ENCODE data around the gene MTURN.
"Not testable (repeated sequence)": the region's sequence is repeated elsewhere in the genome, so short reads cannot be mapped to it uniquely, and the experiment has no call there.

The MTURN gene

DNA sequence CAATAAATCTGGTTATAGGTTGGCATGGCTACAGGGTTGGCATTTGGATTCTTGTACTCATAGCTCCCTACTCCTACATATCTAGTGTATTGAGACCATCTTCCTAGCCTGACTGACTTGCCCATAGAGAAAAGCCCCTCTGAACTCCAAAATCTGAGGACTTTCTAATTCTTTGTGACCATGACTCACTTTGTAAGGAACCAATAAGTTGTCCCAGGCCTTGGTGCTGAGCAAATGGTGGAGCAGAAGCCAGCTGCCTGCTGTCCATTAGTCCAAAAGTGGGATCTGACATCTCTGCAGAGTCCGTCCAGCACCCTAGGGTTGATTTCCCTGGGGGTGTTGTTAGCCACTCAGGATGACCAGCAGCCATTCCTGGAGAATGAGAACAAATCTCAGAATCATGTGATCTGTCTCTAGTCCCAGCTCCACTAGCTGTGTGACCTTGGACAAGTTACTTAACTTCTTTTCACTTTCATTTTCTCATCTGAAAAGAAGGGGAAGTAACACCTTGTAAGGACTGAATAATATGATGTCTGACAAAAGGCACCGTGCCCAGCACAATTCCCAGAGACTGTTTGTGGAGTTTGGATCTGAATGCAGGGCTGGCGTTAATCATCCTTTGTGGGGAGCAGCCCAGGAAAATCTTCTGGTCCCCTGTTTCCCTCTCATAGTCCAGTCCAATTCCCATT lies 44.1 kb downstream of the MTURN start:
- DNase-seq (ENCODE audit: low read depth): no peak

DNA sequence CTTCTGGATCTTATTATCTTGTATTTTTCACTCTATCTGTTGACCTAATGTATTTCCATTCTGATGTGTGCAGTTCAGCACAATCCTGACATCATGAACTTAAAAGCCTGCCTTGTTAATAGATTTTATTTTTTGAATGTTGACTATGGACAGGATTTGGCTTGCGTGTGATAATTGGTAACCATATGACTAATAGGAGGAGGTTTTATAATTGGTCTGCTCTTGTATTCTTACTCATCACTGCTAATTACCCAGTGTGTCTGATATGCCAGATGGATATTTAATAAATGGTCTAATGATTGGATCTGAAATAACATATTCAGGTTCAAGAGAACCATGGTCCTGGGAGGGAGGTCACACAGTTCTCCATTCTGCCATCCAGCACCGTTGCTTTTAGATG lies 45.9 kb downstream of the MTURN start:
- DNase-seq (ENCODE audit: low read depth): no peak

DNA sequence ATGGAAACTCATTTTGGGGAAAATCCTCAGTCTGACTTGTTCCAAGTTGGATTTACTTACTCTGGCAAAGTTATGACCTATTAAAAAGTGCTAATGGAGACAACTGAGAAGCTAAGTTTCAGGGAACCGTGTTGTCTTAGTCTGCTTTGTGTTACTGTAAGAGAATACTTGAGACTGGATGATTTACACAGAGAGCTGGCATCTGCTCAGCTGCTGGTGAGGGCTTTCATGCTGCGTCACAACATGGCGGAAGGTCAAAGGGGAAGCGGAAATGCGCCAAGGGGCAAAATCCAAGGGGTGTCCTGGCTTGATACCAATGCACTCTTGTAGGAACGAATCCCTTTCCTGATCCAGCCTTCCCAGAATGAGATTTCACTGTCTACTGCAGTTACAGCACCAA lies 46.4 kb downstream of the MTURN start:
- DNase-seq (ENCODE audit: low read depth): no peak

DNA sequence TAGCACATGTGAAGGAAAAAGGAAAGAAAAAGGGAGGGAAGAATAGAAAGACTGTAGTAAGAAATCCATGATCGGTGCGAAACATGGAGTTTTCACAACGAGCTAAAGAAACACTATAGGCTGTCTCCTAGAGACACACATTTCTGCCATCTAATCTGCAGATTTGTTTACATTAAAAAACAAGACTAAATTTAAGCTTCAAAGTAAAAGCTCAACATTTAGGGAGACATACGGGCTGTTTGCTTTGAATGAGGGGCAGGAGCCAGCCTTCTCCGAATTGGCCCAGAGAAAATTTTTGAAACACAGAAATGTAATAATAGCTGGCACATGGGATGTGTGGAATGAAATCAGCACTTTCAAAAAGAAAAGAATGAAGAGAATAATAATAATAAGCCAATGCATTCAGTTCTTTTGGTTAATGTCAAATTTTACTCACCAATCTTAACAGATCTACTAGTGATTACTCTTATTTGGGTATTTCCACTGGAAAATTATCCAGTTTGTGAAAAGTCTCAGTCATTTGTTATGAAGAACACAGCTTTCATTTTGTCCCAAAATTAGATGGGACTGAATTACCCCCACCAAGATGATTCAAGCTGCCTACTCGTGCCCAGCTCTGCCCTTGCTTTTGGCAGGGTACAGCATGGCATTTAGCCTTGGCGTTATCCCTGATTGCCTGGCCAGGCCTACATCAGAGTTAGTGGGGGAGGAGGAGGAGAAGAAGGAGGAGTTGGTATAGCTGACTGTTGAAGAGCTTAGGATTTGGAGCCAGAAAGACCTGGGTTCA lies 47.1 kb downstream of the MTURN start:
- DNase-seq (ENCODE audit: low read depth): no peak

DNA sequence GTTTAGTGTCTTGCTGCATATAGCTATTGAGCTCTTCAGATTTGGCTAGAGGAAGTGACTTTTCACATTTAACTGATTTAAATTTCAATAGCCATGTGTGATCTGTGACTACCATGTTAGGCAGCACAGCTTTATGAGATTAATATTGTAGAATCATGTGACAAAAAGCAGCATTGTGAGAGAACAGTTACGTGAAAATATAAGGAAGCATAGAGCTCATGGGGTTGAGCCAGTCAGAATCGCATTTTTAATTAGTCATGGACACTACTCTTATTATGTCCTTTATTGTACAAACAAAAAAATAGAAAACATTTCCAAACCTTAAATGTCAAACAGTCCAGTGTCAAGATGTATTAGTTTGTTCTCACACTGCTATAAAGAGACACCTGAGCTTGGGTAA lies 48.0 kb downstream of the MTURN start:
- no peak for DNase-seq (ENCODE audit: low read depth)

DNA sequence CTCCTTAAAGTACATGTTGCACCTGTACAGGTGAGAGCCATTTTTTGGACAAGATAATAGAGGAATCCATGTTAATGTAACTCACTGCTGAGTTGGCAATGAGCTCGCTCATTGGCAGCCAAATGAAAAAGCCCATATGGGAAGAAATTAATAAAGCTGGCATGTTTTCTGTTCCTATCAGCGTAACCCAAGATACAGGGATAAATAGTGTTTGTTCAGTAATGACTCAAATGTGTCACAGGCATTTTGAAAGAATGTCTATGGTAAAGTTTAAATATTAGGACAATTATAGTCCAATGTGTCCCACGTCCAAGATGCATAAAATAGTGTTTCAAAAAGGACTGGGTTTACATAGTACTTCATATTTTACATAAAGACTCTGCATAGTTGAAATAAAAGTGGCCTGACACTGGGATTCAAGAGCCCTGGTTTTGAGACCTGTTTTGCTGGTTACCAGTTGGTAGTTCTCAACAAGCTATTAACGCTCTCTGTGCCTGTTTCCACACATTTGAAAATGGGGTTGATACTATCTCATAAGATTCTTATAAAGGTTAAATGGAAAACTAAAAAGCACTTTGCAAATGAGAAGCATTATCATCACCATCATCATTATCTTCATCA lies 49.1 kb downstream of the MTURN start:
- DNase-seq (ENCODE audit: low read depth): no peak

DNA sequence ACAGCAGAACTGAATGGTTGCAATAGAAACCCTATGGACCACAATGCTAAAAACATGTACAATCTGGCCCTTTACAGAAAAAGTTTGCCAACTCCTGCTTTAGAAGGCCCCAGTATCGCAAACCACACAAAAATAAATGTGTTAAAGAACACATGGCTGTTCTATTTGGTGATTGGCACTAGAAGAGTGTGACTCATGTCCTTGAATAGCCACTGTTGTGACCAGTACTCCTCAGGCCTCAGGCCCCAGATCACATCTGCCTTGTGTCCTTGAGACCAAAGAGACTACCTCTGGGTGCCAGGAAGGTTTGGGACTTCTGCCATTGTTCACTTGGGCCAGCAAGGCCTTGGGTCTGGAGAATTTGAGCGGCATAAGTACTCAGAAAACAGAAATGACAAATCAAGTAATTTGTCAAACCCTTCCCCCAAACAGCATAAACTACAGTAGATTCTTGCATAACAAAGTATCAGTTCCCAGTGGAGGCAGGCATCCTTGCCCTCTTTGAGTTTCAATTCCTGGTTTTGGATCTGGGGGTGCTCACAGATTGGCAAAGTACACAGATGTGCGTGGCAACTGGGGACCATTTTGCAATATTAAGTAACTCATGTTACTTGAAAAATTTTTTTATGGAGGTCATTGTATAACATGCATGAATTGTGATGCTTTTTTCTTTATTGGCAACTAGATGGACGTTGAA lies 50.2 kb downstream of the MTURN start:
- DNase-seq (ENCODE audit: low read depth): no peak

DNA sequence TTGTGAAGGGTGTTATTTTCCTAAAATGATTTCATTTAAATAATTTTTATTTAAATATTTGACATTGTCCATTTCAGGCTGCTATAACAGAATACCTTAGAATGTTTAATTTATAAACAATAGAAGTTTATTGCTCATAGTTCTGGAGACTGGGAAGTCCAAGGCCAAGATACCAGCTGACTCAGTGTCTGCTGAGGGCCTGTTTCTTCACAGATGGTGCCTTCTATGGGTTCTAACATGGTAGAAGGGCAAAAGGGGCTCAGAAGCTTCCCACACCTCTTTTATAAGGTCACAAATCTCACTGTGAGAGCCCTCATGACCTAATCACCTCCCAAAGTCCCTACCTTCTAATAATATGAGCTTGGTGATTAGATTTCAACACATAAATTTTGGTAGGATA lies 50.7 kb downstream of the MTURN start:
- DNase-seq (ENCODE audit: low read depth): no peak

DNA sequence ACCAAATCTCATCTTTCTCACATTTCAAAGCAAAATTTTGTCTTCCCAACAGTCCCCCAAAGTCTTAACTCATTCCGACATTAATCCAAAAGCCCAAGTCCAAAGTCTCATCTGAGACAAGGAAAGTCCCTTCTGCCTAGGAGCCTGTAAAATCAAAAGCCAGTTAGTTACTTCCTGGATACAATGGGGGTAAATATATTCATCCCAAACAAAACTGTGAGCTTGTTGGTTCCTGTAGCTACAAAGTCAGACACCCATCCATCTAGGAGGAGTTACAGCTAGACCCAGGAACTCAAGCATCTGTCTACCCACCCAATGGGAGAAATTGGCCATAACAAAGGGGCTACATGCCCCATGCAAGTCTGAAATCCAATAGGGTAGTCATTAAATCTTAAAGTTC lies 51.9 kb downstream of the MTURN start:
- DNase-seq (ENCODE audit: low read depth): no peak

DNA sequence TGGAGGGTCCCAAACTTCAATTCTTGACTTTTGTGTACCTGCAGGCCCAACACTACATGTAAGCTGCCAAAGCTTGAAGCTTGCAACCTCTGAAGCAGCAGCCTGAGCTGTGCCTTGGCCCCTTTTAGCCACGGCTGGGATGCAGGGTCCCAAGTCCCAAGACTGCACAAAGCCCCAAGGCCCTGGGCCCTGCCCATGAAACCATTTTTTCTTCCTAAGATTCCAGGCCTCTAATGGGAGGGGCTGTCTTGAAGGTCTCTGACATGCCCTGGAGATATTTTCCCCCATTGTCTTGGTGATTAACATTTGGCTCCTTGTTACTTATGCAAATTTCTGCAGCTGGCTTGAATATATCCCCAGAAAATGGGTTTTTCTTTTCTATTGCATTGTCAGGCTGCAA lies 52.7 kb downstream of the MTURN start:
- DNase-seq (ENCODE audit: low read depth): no peak

DNA sequence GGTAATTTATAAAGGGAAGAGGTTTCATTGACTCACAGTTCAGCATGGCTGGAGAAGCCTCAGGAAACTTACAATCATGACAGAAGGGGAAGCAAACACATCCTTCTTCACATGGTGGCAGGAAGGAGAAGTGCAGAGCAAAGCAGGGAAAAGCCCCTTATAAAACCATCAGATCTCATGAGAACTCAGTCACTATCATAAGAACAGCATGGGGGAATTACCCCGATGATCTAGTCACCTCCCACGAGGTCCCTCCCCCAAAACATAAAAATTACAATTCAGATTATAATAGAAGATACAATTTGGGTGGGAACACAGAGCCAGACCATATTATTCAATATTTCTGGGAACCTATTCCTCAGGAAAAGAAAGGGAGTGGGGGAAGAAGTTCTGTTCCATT lies 53.6 kb downstream of the MTURN start:
- DNase-seq (ENCODE audit: low read depth): not testable (repeated sequence)

DNA sequence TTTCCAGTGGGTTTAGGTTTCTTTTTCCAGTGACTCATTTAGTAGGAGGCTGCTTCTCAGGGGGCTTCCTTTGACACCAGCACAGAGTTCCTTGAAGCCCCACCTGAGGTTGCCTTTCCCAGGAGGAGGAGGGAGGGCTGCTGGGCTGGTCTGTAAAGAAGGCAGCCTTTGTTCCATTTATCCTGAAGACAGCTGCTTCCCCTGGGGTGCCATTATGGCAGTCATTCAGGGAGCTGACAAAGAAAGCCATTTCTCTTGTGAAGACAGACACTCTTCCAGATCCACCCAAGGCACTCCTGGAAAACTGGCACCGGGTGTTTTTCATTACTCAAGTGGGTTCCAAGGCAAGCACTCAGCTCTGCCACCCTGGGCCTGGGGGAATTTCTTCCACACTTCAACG lies 54.0 kb downstream of the MTURN start:
- no peak for DNase-seq (ENCODE audit: low read depth)

DNA sequence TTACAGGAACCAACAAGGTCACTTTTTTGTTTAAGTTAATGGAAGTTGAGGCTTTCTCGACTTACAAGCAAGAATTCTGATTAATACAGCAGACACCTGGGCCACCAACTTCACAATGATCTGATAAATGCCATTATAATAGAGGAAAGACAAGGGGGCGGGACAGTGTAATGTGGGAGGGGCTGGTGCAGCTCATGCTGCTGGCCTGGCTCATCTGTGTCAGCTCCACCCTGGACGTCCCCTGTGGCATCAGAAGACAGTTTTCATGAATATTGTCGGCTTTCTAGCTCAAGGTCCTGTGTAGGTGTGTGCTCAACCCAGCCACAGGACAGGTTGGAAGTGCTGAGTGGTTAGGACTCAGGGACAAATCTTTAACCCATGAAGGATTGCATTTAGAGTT lies 57.0 kb downstream of the MTURN start:
- DNase-seq (ENCODE audit: low read depth): no peak

DNA sequence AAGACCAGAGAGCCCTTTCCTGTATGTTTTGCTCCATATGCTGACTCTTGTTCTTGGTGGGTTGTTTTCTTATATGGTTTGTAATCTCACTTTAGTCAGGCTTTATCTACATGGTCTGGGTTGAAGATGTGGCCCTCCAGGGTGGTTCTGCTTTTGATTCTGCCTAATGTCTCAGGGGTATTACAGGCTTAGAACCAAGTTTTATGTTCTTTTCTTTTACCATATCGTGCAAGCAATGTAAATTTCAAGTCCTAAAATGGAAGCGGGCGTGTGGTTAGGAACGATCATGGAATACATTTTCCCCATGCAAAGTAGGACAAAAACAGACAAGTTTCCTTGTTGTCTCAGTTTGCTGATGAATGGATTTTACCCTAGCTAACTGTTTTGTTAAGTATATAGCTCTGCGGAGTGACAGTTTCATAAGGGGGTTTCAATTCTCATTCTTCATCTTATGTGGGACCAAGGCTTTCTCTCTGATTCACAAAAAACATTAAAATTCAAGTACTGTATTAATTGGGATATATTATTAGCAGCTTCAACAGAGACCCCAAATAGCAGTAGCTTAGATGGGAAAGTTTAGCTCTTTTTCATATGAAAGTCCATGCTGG lies 58.7 kb downstream of the MTURN start:
- DNase-seq (ENCODE audit: low read depth): no peak

DNA sequence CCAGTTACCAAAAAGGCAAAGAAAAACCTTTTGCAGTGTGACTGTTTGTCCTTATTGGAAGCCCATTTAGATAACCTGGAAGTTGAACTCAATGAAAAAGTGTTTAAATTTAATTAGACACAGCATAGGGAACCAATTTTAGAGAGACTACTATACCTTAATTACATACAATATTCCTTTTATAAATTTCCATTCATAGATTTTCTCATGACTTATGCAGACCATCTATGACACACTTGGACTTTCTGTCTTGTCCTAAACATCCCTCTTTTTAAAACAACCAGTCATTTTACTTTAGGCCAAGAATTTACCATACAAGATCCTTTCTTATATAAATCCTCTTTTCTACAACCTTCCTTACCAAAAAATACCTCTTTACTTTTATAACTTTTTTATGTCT lies 61.6 kb downstream of the MTURN start:
- no peak for DNase-seq (ENCODE audit: low read depth)

DNA sequence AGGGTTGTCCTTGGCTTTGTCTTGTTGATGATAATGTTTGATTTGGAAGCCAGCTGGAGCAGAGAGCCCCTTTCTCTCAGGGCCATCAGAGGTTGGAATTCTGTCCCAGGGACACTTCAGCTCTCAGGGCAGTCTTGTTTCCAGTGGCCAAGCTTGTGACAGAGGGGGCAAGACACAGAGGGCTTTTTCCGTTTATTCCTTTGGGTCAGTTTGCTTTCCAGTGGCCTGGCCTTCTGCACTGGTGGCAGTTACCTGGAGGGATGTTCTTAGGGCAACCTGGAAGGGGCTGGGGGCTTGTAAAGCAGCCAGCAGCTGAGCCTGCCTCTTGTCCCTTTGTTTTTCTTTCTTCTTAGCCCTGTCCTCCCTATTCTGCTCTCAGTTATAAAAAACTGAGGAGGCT lies 62.7 kb downstream of the MTURN start:
- no peak for DNase-seq (ENCODE audit: low read depth)

DNA sequence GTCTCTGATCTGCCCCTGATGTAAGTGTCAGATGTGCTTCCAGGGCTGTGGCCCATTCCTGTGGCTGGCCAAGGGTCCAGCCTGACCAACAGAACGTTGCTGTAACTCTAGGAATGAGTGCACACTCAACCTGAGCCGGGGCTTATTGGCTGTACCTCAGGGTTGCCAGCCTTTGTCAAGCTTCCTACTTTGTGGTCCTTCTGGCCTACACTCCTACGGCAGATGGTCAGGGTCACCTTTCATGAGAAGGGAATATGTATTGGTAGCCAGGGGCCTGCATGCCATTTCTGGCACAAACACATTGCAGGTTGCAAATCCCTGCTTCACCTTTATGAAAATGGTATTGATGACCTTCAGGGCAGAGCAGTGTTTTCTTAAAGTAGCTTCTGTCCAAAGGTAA lies 64.5 kb downstream of the MTURN start:
- DNase-seq (ENCODE audit: low read depth): no peak

DNA sequence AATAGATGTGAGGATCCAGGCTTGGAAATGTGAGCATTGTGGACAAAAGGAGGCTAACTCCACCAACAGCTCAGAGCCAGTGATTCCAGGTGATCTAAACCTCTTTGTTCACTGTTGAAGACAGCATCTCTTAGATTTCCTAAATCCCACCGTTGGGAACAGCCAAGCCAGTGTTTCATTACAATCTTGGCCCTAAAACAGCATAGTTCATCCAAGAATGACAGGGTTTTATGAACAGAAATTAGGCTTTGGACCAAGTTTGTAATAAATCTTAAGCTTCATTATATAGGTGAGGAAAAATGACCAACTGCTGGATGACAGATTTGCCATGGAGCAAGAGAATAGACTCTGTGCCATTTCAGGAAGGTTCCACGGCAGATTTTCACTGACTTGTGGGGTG lies 65.8 kb downstream of the MTURN start:
- DNase-seq (ENCODE audit: low read depth): no peak

DNA sequence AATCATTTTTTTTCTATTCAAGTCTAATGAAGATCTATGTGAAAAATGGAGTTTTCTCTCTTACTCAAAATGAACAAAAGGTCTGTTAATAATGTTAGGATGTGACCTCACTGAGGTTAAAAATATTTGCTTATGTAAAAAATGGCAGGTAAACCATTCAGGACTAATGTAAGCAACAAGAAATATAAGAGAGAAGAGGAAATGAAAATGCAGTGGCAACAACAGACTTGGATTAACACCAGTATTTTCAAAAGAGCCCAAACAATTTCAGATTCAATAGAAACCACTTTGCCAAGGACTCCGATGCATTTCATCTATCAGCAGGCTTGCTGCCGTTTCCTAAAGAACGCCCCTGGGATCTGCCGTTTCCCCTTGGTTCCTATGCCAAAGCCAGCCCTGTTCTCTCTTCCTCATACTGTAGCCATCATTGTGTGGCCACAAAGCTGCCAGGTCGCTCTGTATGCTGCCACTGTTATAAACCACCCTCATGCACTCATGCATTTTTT lies 66.4 kb downstream of the MTURN start:
- DNase-seq (ENCODE audit: low read depth): no peak

DNA sequence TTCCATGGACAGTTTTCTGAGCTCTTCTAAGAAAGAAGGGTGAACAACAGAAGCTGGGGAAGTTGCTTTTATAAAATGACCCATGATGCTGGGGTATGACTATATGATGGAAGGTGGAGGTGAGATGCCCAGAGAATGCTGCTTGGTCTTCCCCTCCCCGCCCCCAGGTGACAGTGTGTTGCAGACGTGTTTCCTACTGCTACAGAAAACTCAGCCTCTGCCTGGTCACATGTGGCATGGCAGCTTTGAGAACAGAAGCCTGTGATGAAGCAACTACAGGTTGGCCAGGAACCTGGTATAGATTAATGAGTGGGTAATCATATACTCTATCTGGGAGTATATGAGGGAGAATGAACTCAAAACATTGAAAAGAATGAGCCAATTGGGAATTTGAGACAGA lies 67.1 kb downstream of the MTURN start:
- no peak for DNase-seq (ENCODE audit: low read depth)

DNA sequence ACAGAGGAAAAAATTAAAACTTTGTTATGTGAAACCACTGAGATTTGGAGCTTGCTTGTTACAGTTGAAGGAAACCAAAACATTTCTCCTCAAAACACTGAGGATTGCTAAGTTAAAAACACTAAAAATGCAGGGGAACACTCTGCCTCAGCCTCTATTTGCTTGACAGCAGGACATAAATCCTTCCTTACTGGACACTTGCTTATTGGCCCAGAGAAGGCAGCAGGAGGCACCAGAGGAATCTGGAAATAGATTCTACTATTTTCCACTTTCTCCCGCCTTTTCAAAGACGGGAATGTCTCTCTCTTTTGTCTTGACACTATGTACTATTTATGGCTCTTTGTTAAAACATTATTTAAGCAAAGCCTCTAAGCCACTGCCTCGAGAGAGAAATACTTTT lies 67.9 kb downstream of the MTURN start:
- DNase-seq (ENCODE audit: low read depth): no peak

DNA sequence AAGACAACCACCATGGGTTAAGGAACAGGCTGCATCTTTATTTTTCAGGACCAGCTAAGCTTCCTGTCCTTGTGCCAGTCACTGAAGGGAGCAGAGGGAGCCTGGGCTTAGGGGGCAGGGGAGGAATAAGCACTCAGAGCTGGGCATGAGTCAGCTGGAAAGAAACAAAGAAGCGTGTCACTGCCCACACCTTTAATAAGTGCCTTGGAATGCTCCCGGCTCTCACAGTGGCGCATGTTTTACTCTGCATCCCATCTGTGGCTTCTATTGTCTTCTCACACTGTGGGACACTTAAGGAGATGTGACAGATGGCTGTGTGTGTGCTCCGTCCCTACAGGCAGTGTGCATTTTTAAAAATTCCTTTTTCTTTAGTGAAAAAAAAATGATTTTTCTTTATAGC lies 71.7 kb downstream of the MTURN start:
- DNase-seq (ENCODE audit: low read depth): no peak

Measured in stimulated activated CD4-positive, alpha-beta T cell treated with anti-CD3 and anti-CD28 coated beads, Interleukin-2, amount 100 ng/mL, for 4 hours (primary cell).